Activated CD4-positive, alpha-beta T cell treated with anti-CD3 and anti-CD28 coated beads, Interleukin-2, amount 50 U/mL, for 24 hours (primary cell): Measurements from ENCODE around the gene MATCAP1.
A peak's percentile ranks its signal among the peaks of the same experiment; 100 is the strongest.

Source experiments
- DNase-seq, 2 donors: peaks; one replicate each; pipeline ENCODE4 v3.0.0-alpha.2; 2020; ENCODE audit warnings: low read depth in 1 of 2, low spot score in 1 of 2

The MATCAP1 gene

GRCh38 chr16:67183627-67184452 lies at the start of gene MATCAP1:
Gene MATCAP1 (minus strand): TSS chr16:67183963. CDS start chr16:67180610, 3,353 bp downstream.
- DNase-seq = peak; percentile 78 to 92

- DNase-seq = no peak
Measured at GRCh38 chr16:67230809-67231660, 47.3 kb upstream of the MATCAP1 start.

GRCh38 chr16:67229906-67230808 lies 46.4 kb upstream of the MATCAP1 start:
- DNase-seq = no peak

GRCh38 chr16:67228905-67229304 lies 45.1 kb upstream of the MATCAP1 start:
- DNase-seq = no peak

GRCh38 chr16:67228034-67228785 lies 44.4 kb upstream of the MATCAP1 start:
- no peak for DNase-seq

GRCh38 chr16:67227567-67227921 lies 43.8 kb upstream of the MATCAP1 start:
- no peak for DNase-seq

GRCh38 chr16:67226804-67227566 lies 43.2 kb upstream of the MATCAP1 start, which contains the start of gene TMEM208:
Gene TMEM208 (plus strand): TSS chr16:67227130. CDS start chr16:67227219, 89 bp downstream.
- peak; percentile 98 to 99 for DNase-seq

GRCh38 chr16:67226295-67226803 lies 42.6 kb upstream of the MATCAP1 start:
- DNase-seq = no peak

GRCh38 chr16:67223992-67224391 lies 40.2 kb upstream of the MATCAP1 start:
- no peak for DNase-seq

GRCh38 chr16:67216612-67217490 lies 33.1 kb upstream of the MATCAP1 start:
- DNase-seq = no peak

- DNase-seq = no peak
Measured at GRCh38 chr16:67215706-67216105, 31.9 kb upstream of the MATCAP1 start.

GRCh38 chr16:67213197-67214019 lies 29.6 kb upstream of the MATCAP1 start:
- DNase-seq = no peak

GRCh38 chr16:67212766-67213165 lies 29.0 kb upstream of the MATCAP1 start:
- no peak for DNase-seq

GRCh38 chr16:67211674-67212073 lies 27.9 kb upstream of the MATCAP1 start:
- DNase-seq = no peak

GRCh38 chr16:67210069-67210937 lies 26.5 kb upstream of the MATCAP1 start:
- DNase-seq = no peak

- no peak for DNase-seq
Measured at GRCh38 chr16:67209565-67209964, 25.8 kb upstream of the MATCAP1 start.
